CD14-positive monocyte (primary cell): Measurements from ENCODE around the gene METTL22. TPM values are rescaled to one million over a fixed set of nuclear protein-coding genes. Genes with fewer than 3 reads are reported as not detected.

ENCODE experiments used
- DNase-seq, 3 donors: peaks; one replicate each; pipeline ENCODE4 v3.0.0-alpha.2; 2011 to 2022
- H2AFZ ChIP-seq: 2 replicates; pipeline ENCODE4 v1.6.0; 2012; ENCODE audit warnings: mild to moderate bottlenecking, low read depth, low read length, inconsistent platforms; ENCODE audit not compliant: insufficient read depth, poor library complexity, severe bottlenecking
- H3K27ac ChIP-seq, 2 donors: 1 replicate in 1 of 2; 2 replicates in 1 of 2; pipeline ENCODE4 v1.5.1; 2012 to 2013; ENCODE audit warnings: low read length in 2 of 2, control low read depth in 1 of 2, inconsistent platforms in 1 of 2, low read depth in 1 of 2, mild to moderate bottlenecking in 1 of 2
- H3K27me3 ChIP-seq, 2 donors: one replicate each; pipeline versions ENCODE4 v1.6.0 to v1.6.1; 2011 to 2013; ENCODE audit warnings: low read length in 2 of 2; ENCODE audit not compliant: control insufficient read depth in 2 of 2, insufficient read depth in 2 of 2
- H3K36me3 ChIP-seq, 2 donors: replicated peaks in 1 of 2; 1 replicate in 1 of 2; 2 replicates in 1 of 2; pipeline versions ENCODE4 v1.5.1 to v1.6.1; 2012 to 2013; ENCODE audit warnings: low read length in 2 of 2, control low read depth in 1 of 2, inconsistent platforms in 1 of 2, mild to moderate bottlenecking in 1 of 2; ENCODE audit not compliant: insufficient read depth in 2 of 2, control insufficient read depth in 1 of 2
- H3K4me1 ChIP-seq, 2 donors: 1 replicate in 1 of 2; 2 replicates in 1 of 2; pipeline versions ENCODE4 v1.5.1 to v1.6.1; 2012 to 2013; ENCODE audit warnings: low read length in 2 of 2, control low read depth in 1 of 2, inconsistent platforms in 1 of 2, mild to moderate bottlenecking in 1 of 2, moderate library complexity in 1 of 2; ENCODE audit not compliant: insufficient read depth in 2 of 2, control insufficient read depth in 1 of 2
- H3K4me2 ChIP-seq: replicated peaks from 2 replicates; pipeline ENCODE3; 2012; ENCODE audit warnings: low read length, moderate library complexity, mild to moderate bottlenecking; ENCODE audit not compliant: poor library complexity, severe bottlenecking; ENCODE audit errors: extremely low read depth
- H3K4me3 ChIP-seq, 3 experiments: fragments of 200-600 bp in 1 of 3; sonication (generic) in 1 of 3; replicated peaks in 1 of 3; 1 replicate in 2 of 3; 2 replicates in 1 of 3; pipeline ENCODE4 v1.5.1; 2011 to 2013; ENCODE audit warnings: low read length in 3 of 3, mild to moderate bottlenecking in 3 of 3, control low read depth in 2 of 3, low read depth in 2 of 3, inconsistent platforms in 1 of 3, moderate library complexity in 1 of 3
- H3K79me2 ChIP-seq: 2 replicates; pipeline ENCODE4 v1.6.0; 2012; ENCODE audit warnings: mild to moderate bottlenecking, control low read depth, inconsistent platforms, low read length, moderate library complexity; ENCODE audit not compliant: insufficient read depth
- H3K9ac ChIP-seq: 2 replicates; pipeline ENCODE4 v1.6.0; 2017; ENCODE audit warnings: low read length, mild to moderate bottlenecking; ENCODE audit not compliant: insufficient read depth, poor library complexity, severe bottlenecking
- H3K9me3 ChIP-seq, 2 donors: replicated peaks in 1 of 2; 1 replicate in 1 of 2; 2 replicates in 1 of 2; pipeline versions ENCODE4 v1.5.1 to v1.6.1; 2012 to 2013; ENCODE audit warnings: low read length in 2 of 2, control low read depth in 1 of 2; ENCODE audit not compliant: control insufficient read depth in 1 of 2, insufficient read depth in 1 of 2
- H4K20me1 ChIP-seq: 2 replicates; pipeline ENCODE4 v1.6.0; 2012; ENCODE audit warnings: mild to moderate bottlenecking, low read length, control low read depth, moderate library complexity; ENCODE audit not compliant: insufficient read depth
- H3K27ac Mint-ChIP-seq, 7 donors: one replicate each; pipeline ENCODE4 v1.8.0; 2020; ENCODE audit warnings: mild to moderate bottlenecking in 7 of 7, mixed read lengths in 7 of 7, moderate library complexity in 6 of 7, inconsistent platforms in 2 of 7
- H3K27me3 Mint-ChIP-seq, 3 donors: one replicate each; pipeline ENCODE4 v1.8.0; 2021 to 2022; ENCODE audit warnings: low read depth in 3 of 3, mild to moderate bottlenecking in 3 of 3, mixed read lengths in 3 of 3, moderate library complexity in 3 of 3, inconsistent platforms in 1 of 3
- H3K36me3 Mint-ChIP-seq, 2 donors: one replicate each; pipeline ENCODE4 v1.8.0; 2020; ENCODE audit warnings: mixed read lengths in 2 of 2, inconsistent platforms in 1 of 2, mild to moderate bottlenecking in 1 of 2
- H3K4me1 Mint-ChIP-seq: one replicate; pipeline ENCODE4 v1.8.0; 2020; ENCODE audit warnings: mild to moderate bottlenecking, mixed read lengths
- H3K4me3 Mint-ChIP-seq, 2 donors: one replicate each; pipeline ENCODE4 v1.8.0; 2020; ENCODE audit warnings: mild to moderate bottlenecking in 2 of 2, mixed read lengths in 2 of 2, moderate library complexity in 1 of 2
- H3K9me3 Mint-ChIP-seq, 7 donors: one replicate each; pipeline ENCODE4 v1.8.0; 2020 to 2022; ENCODE audit warnings: mixed read lengths in 7 of 7, mild to moderate bottlenecking in 6 of 7, moderate library complexity in 6 of 7, inconsistent platforms in 2 of 7
- WGBS: methylation state at CpG from one replicate; pipeline ENCODE4 v1.1.5; 2013; ENCODE audit warnings: missing lambda C conversion rate; ENCODE audit not compliant: insufficient coverage; 5-methylcytosine and 5-hydroxymethylcytosine counted together
- intact Hi-C, 2 donors: fragments of 100-400 bp; cut with micrococcal nuclease; formaldehyde crosslinking; loops; one replicate each; pipeline versions ENCODE4 v1.15.0 to v1.15.1; 2023
- polyA plus RNA-seq, 3 donors: library from polyadenylated mRNA; depleted of rRNA in 1 of 3; unstranded in 2 of 3; stranded (reverse) in 1 of 3; fragments of 300-500 nt in 2 of 3; fragments of >200 nt in 1 of 3; fragmentation: Illumina TruSeq in 2 of 3; gene quantifications; 1 replicate in 2 of 3; 2 replicates in 1 of 3; pipeline ENCODE4 v1.2.3, GENCODE V29; 2012 to 2021
- TF ChIP-seq, protein P1 (sequence below): fragments of 200-600 bp; IDR thresholded peaks from one replicate; pipeline ENCODE4 v1.8.0; 2022; ENCODE audit warnings: antibody characterized with exemption, mild to moderate bottlenecking

METTL22 gene
- polyA plus RNA-seq, 3 donors: 36.0 to 44.0 (median 38.9) TPM

DNA sequence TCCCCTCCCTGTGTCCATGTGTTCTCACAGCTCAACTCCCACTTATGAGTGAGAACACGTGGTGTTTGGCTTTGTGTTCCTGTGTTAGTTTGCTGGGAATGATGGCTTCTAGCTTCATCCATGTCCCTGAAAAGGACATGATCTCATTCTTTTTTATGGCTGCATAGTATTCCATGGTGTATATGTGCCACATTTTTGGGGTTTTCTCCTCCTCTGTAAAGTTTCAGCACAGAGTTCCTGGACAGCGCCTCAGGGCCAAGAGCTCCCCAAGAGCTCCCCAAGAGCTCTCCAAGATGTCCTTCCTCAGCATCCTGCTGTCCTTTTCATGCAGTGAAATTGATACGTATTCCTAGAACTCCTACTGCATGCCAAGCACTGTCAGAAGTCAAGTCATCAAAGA, 46.0 kb downstream of the METTL22 start:
- Histone ChIP-seq H3K4me3 (no peak overlapping the region), H3K9ac (no peak overlapping the region), H3K36me3 (peaks cover 52 to 76% of the 10 kb centered on the region in 2 donors), H3K4me2 (no peak overlapping the region), H3K79me2 (no peaks in the 10 kb centered on the region), H3K9me3 (no peaks in the 10 kb centered on the region), H4K20me1 (no peaks in the 10 kb centered on the region), H2AFZ (no peak overlapping the region), H3K4me1 (no peaks in the 10 kb centered on the region), H3K27me3 (no peaks in the 10 kb centered on the region), H3K27ac (no peak overlapping the region)
- H3K36me3 Mint-ChIP-seq: peaks cover 67 to 80% of the 10 kb centered on the region in 2 donors
- intact Hi-C loops: loop anchor here in 1 of 2 donors (5.0 kb wide), 1 partner anchor 125 kb away; no protein-coding TSS in a partner anchor
- H3K4me3 Mint-ChIP-seq: no peak overlapping the region
- no peaks in the 10 kb centered on the region for H3K4me1 Mint-ChIP-seq
- H3K27me3 Mint-ChIP-seq: no peaks in the 10 kb centered on the region
- no peak for DNase-seq
- 100% methylated on average over 1 of the region's 3 CpGs for WGBS
- no peak overlapping the region for H3K27ac Mint-ChIP-seq
- TF ChIP-seq, protein P1, sequence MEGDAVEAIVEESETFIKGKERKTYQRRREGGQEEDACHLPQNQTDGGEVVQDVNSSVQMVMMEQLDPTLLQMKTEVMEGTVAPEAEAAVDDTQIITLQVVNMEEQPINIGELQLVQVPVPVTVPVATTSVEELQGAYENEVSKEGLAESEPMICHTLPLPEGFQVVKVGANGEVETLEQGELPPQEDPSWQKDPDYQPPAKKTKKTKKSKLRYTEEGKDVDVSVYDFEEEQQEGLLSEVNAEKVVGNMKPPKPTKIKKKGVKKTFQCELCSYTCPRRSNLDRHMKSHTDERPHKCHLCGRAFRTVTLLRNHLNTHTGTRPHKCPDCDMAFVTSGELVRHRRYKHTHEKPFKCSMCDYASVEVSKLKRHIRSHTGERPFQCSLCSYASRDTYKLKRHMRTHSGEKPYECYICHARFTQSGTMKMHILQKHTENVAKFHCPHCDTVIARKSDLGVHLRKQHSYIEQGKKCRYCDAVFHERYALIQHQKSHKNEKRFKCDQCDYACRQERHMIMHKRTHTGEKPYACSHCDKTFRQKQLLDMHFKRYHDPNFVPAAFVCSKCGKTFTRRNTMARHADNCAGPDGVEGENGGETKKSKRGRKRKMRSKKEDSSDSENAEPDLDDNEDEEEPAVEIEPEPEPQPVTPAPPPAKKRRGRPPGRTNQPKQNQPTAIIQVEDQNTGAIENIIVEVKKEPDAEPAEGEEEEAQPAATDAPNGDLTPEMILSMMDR: no peak
- peaks cover 0 to 5% (median 0%) of the 10 kb centered on the region in 7 donors for H3K9me3 Mint-ChIP-seq

DNA sequence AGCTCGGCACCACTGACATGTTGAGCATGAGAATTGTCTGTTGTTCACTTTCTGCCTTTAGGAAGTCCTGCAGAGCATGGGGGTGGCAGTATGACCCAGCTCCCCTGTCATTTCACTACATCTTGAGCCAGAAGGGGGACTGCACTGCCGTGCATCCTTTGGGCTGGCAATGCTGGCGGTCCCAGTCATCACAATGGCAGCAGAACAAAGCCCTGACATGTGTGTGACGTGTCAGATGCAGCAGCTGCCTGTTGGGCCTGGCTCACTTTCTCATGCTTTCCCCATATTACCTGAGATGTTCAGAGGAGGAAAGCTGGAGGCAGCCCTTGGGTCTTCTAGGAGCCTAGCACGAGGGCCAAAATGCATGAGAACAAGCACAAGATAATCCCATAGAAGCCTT, 46.6 kb downstream of the METTL22 start:
- no peaks in the 10 kb centered on the region for H3K27me3 Mint-ChIP-seq

More for the DNA sequence above, 46.6 kb downstream of the METTL22 start:
- Histone ChIP-seq H2AFZ (no peak overlapping the region), H3K9me3 (no peaks in the 10 kb centered on the region), H4K20me1 (no peaks in the 10 kb centered on the region), H3K27me3 (no peaks in the 10 kb centered on the region), H3K36me3 (peaks cover 49 to 75% of the 10 kb centered on the region in 2 donors), H3K4me2 (no peak overlapping the region), H3K79me2 (no peaks in the 10 kb centered on the region), H3K27ac (no peak overlapping the region), H3K4me3 (no peak overlapping the region), H3K4me1 (no peaks in the 10 kb centered on the region), H3K9ac (no peak overlapping the region)
- Mint-ChIP-seq H3K4me3 (no peak overlapping the region), H3K27ac (no peak overlapping the region), H3K36me3 (peaks cover 65 to 78% of the 10 kb centered on the region in 2 donors), H3K9me3 (peaks cover 0 to 5% (median 0%) of the 10 kb centered on the region in 7 donors), H3K4me1 (no peaks in the 10 kb centered on the region)
- DNase-seq: no peak
- 94% methylated on average over 3 of the region's 5 CpGs for WGBS
- TF ChIP-seq, protein P1: no peak
- intact Hi-C loops: loop anchor here in 1 of 2 donors (5.0 kb wide), 1 partner anchor 124 kb away; no protein-coding TSS in a partner anchor
